ENCODE data around the gene FKBP14. TPM values are rescaled to one million over a fixed set of nuclear protein-coding genes. Genes with fewer than 3 reads are reported as not detected.

The FKBP14 gene
- polyA plus RNA-seq, 1 experiment: 14.9 TPM

DNA sequence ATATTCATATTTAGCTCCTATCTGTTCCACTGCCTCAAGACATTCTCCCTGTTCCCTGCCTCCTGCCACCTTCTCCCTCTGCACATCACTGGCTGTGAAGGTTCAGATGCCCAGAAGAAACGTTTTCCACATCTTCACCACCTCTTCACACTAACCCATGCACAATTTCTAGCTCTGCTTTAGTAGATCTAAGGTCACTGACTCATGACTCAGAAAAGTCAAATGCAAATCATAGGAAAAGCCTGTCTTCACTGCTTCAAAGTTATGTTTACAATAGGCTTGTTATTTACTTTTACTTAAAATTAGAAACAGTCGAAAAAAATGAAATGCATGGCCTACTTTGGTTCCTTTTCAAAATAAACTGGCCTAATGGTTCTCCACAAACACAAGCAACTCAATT lies 39.4 kb downstream of the FKBP14 start:
- no peak overlapping the region for H3K4me3 ChIP-seq (ENCODE audit: low read depth, low read length)
- CTCF ChIA-PET: interaction anchor here (1.1 kb wide), 2 partner anchors 41 to 65 kb away, joined by 3 read pairs; partner anchors contain the start of gene PLEKHA8
- POLR2A ChIA-PET: no interaction called here
- DNase-seq (ENCODE audit: low read depth): no peak
- no peaks in the 10 kb centered on the region for H3K27me3 ChIP-seq (ENCODE audit: control insufficient read depth, insufficient read depth, low read length)
- TF ChIP-seq, protein P1, sequence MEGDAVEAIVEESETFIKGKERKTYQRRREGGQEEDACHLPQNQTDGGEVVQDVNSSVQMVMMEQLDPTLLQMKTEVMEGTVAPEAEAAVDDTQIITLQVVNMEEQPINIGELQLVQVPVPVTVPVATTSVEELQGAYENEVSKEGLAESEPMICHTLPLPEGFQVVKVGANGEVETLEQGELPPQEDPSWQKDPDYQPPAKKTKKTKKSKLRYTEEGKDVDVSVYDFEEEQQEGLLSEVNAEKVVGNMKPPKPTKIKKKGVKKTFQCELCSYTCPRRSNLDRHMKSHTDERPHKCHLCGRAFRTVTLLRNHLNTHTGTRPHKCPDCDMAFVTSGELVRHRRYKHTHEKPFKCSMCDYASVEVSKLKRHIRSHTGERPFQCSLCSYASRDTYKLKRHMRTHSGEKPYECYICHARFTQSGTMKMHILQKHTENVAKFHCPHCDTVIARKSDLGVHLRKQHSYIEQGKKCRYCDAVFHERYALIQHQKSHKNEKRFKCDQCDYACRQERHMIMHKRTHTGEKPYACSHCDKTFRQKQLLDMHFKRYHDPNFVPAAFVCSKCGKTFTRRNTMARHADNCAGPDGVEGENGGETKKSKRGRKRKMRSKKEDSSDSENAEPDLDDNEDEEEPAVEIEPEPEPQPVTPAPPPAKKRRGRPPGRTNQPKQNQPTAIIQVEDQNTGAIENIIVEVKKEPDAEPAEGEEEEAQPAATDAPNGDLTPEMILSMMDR (IDR thresholded peaks at IDR 0.05; ENCODE audit: insufficient read depth, low read depth, low read length): no peak
- 0 out of 2 replicates have a peak, but pooled peaks cover 1% of the 10 kb centered on the region for H3K36me3 ChIP-seq (ENCODE audit: control insufficient read depth, insufficient read depth, low read length)

DNA sequence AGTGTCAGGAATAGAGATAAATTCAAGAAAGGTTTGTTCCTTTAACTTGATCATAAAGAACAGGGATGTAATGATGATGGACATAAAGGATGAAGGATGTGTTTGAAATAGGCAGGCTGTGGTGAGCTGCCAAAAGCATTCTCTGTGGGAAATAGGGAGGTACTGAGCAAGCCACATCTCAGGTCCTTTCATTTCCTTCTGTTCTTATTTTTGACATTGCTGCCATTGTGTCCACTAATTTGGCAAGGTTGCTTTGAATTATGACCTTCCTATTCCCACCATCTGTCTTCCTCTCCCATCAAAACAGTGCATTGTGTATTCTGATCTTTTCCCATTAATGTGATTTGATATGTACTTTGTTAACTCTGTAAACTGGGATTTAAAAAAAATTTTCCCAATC lies 46.4 kb downstream of the FKBP14 start:
- H3K27me3 ChIP-seq (ENCODE audit: control insufficient read depth, insufficient read depth, low read length): no peaks in the 10 kb centered on the region
- DNase-seq (ENCODE audit: low read depth): no peak
- CTCF ChIA-PET: interaction anchor here (1.3 kb wide), 1 partner anchor 31 kb away, joined by 3 read pairs; no protein-coding TSS in a partner anchor
- TF ChIP-seq, protein P1 (IDR thresholded peaks at IDR 0.05; ENCODE audit: insufficient read depth, low read depth, low read length): no peak
- no peaks in the 10 kb centered on the region; the same call in 1 of the 2 replicates for H3K36me3 ChIP-seq (ENCODE audit: control insufficient read depth, insufficient read depth, low read length)
- no peak overlapping the region for H3K4me3 ChIP-seq (ENCODE audit: low read depth, low read length)
- POLR2A ChIA-PET: no interaction called here

DNA sequence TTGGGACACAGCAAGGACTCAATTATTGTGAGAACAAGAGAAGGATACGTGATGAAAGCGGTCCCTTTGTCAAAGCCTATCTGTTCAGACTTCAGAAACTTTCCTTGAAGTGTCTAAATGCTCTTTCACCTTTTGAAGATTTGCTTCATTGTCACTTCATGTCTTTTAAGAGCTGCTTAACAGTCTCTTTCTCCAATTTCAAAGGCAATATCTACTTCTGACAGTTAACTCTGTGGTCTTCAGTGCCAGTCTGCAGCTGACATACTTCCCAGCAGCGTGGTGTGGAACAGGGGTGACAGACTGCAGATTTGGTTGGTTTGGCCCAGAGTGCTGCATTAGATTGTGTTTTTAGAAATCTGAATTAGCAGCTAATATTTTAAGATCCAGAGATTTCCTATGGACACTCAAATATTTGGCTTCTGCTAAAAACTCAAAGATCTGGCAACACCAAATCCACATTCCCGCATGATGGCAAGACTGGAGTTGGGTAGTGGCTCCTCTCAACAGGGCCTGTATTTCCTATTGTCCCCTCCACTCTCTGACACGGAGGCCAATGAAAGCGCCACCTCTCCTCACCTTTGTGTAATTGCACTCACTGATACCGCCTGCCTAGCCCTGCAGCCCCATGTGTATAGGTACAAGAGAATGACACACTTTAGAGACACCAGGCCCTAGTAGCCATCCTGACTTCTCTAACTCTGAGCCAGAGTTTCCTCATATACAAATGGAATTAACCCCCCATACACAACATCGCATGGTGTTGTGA lies 48.4 kb downstream of the FKBP14 start:
- DNase-seq (ENCODE audit: low read depth): no peak
- no peak overlapping the region for H3K4me3 ChIP-seq (ENCODE audit: low read depth, low read length)
- ChIA-PET POLR2A (no interaction called here), CTCF (interaction anchor here (1.2 to 1.5 kb wide), 2 partner anchors 10 to 84 kb away, joined by 3 to 6 read pairs; no protein-coding TSS in a partner anchor)
- no peaks in the 10 kb centered on the region; the same call in 1 of the 2 replicates for H3K36me3 ChIP-seq (ENCODE audit: control insufficient read depth, insufficient read depth, low read length)
- TF ChIP-seq, protein P1 (IDR thresholded peaks at IDR 0.05; ENCODE audit: insufficient read depth, low read depth, low read length): no peak
- no peaks in the 10 kb centered on the region for H3K27me3 ChIP-seq (ENCODE audit: control insufficient read depth, insufficient read depth, low read length)

DNA sequence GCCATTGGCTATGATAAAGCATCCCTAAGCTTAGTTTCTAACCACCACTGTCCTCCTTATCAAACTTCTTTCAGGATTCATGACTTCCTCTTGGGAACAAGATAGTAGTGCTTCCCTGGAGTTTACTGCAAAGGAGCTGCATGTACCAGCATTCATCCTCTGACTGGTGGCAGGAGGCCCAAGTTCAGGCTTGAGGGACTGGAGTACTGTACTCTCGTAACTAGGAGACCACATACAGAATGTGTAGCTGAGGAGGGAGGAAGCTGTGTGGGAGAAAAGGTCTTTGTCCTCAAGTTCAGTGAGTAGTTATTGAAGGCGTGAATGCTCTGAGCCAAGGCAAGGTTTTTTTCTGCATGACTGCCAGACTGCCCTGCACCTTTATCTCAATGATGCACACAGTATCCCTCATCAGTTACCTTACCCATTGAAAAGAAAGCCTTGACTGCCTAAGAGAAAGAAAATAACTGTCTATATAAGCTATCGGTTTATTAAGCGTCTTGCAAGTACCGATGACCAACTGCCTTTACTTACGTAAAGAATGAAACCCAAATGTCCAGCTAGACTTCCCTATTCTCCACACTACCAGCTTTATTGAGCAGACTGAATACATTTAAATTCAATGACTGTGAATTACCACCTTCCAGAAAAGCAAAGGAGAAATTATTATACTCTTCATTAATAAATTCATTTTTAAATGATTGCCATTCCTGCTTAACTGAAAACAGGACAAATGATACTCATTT lies 49.7 kb downstream of the FKBP14 start:
- TF ChIP-seq, protein P1 (IDR thresholded peaks at IDR 0.05; ENCODE audit: insufficient read depth, low read depth, low read length): no peak
- ChIA-PET POLR2A (no interaction called here), CTCF (interaction anchor here (1.5 to 2.5 kb wide), 2 partner anchors 9 to 85 kb away, joined by 6 to 9 read pairs; no protein-coding TSS in a partner anchor)
- no peaks in the 10 kb centered on the region; the same call in none of the 2 replicates for H3K36me3 ChIP-seq (ENCODE audit: control insufficient read depth, insufficient read depth, low read length)
- DNase-seq (ENCODE audit: low read depth): no peak
- H3K4me3 ChIP-seq (ENCODE audit: low read depth, low read length): no peak overlapping the region
- H3K27me3 ChIP-seq (ENCODE audit: control insufficient read depth, insufficient read depth, low read length): no peaks in the 10 kb centered on the region

DNA sequence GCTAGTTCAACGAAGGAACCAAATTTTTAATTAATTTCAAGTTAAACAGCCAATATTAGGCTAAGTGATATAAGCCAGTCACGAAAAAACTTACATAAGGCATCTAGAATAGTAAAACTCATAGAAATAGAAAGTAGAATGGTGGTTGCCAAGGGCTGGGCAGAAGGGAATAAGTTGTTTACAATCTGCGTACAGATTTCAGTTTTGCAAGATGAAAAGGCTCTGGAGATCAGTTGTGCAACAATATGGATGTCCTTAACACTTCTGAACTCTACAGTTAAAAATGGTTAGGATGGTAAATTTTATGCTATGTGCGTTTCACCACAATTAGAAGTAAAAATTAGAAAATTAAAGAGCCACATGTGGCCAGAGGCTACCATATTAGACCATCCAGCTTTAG lies 50.2 kb downstream of the FKBP14 start:
- ChIA-PET CTCF (interaction anchor here (2.5 kb wide), 1 partner anchor 9 kb away, joined by 9 read pairs; no protein-coding TSS in a partner anchor), POLR2A (no interaction called here)
- no peaks in the 10 kb centered on the region for H3K27me3 ChIP-seq (ENCODE audit: control insufficient read depth, insufficient read depth, low read length)
- H3K36me3 ChIP-seq (ENCODE audit: control insufficient read depth, insufficient read depth, low read length): no peaks in the 10 kb centered on the region; the same call in none of the 2 replicates
- DNase-seq (ENCODE audit: low read depth): no peak
- TF ChIP-seq, protein P1 (IDR thresholded peaks at IDR 0.05; ENCODE audit: insufficient read depth, low read depth, low read length): no peak
- H3K4me3 ChIP-seq (ENCODE audit: low read depth, low read length): no peak overlapping the region
